Neutrophil (primary cell): ENCODE results near the gene LMO7.

Experiments
- H3K27ac ChIP-seq: fragments of 200-600 bp; sonication (generic); 2 replicates; pipeline ENCODE4 v1.5.1; 2016; ENCODE audit warnings: mild to moderate bottlenecking, moderate library complexity
- H3K27me3 ChIP-seq: fragments of 200-600 bp; sonication (generic); 2 replicates; pipeline ENCODE4 v1.6.0; 2016; ENCODE audit warnings: mild to moderate bottlenecking
- H3K36me3 ChIP-seq: fragments of 200-600 bp; sonication (generic); 2 replicates; pipeline ENCODE4 v1.5.1; 2017
- H3K4me1 ChIP-seq, 2 experiments: fragments of 200-600 bp in 1 of 2; sonication (generic) in 1 of 2; 1 replicate in 1 of 2; 2 replicates in 1 of 2; pipeline versions ENCODE4 v1.5.1 to v1.6.1; 2013 to 2016; ENCODE audit warnings: low read depth in 1 of 2, low read length in 1 of 2, mild to moderate bottlenecking in 1 of 2, moderate library complexity in 1 of 2; ENCODE audit not compliant: control insufficient read depth in 1 of 2, insufficient read depth in 1 of 2
- H3K4me3 ChIP-seq, 2 experiments: fragments of 200-600 bp in 1 of 2; sonication (generic) in 1 of 2; 1 replicate in 1 of 2; 2 replicates in 1 of 2; pipeline ENCODE4 v1.5.1; 2013 to 2016; ENCODE audit warnings: low read depth in 1 of 2, low read length in 1 of 2, mild to moderate bottlenecking in 1 of 2, moderate library complexity in 1 of 2
- H3K9me3 ChIP-seq: fragments of 200-600 bp; sonication (generic); 2 replicates; pipeline ENCODE4 v1.5.1; 2016
- TF ChIP-seq, protein P1 (sequence below): fragments of 200-600 bp; sonication (generic); IDR thresholded peaks from 2 replicates; pipeline ENCODE4 v1.5.1; 2016; ENCODE audit warnings: antibody characterized with exemption

The LMO7 gene

DNA sequence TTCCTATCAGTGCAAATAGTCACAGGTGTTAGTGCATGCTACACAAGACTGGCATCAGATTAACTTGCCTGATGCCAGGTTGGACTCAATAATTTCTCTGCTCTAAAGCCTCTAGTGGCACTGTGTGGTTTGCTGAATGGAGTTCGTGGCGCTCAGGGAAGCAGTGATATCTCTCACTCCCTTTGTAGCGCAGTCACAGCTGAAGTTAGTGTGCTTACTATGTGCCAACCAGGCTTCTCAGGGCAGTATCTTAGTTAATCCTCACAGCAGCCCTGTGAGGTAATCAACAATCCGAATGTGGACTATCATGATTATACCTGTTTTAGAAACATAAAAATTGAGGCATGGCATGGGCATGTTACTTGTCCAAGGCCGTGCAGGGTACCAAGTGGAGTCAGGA is 190.3 kb downstream of the LMO7 start:
- TF ChIP-seq, protein P1, sequence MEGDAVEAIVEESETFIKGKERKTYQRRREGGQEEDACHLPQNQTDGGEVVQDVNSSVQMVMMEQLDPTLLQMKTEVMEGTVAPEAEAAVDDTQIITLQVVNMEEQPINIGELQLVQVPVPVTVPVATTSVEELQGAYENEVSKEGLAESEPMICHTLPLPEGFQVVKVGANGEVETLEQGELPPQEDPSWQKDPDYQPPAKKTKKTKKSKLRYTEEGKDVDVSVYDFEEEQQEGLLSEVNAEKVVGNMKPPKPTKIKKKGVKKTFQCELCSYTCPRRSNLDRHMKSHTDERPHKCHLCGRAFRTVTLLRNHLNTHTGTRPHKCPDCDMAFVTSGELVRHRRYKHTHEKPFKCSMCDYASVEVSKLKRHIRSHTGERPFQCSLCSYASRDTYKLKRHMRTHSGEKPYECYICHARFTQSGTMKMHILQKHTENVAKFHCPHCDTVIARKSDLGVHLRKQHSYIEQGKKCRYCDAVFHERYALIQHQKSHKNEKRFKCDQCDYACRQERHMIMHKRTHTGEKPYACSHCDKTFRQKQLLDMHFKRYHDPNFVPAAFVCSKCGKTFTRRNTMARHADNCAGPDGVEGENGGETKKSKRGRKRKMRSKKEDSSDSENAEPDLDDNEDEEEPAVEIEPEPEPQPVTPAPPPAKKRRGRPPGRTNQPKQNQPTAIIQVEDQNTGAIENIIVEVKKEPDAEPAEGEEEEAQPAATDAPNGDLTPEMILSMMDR = no peak
- Histone ChIP-seq H3K4me1 (no peaks in the 10 kb centered on the region), H3K36me3 (no peaks in the 10 kb centered on the region)

DNA sequence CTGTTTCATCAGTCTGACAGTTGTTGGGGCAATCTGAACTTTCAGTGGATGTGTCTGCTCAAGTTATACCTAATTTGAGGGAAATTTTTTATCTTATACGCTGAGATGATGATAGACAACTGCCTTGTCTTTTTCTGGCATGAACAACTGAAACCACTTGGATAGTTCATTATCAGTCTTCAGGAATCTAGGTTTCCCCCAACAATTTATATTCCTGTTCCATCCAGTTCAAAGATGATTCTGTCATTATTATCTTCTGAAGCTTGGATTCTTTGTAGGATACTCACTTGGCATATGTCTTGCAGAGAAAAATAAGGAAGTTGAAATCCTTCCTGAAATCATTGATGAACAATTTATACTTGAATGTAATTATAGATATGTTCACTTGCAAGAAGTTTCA is 193.7 kb downstream of the LMO7 start:
- Histone ChIP-seq H3K27me3 (no peaks in the 10 kb centered on the region), H3K4me1 (no peaks in the 10 kb centered on the region), H3K9me3 (no peaks in the 10 kb centered on the region), H3K27ac (no peak overlapping the region), H3K4me3 (no peak overlapping the region), H3K36me3 (no peaks in the 10 kb centered on the region)
- TF ChIP-seq, protein P1 = no peak

More for the DNA sequence above, 190.3 kb downstream of the LMO7 start:
- H3K4me3 ChIP-seq = no peak overlapping the region
- no peaks in the 10 kb centered on the region for H3K9me3 ChIP-seq
- no peak overlapping the region for H3K27ac ChIP-seq
- H3K27me3 ChIP-seq = no peaks in the 10 kb centered on the region

DNA sequence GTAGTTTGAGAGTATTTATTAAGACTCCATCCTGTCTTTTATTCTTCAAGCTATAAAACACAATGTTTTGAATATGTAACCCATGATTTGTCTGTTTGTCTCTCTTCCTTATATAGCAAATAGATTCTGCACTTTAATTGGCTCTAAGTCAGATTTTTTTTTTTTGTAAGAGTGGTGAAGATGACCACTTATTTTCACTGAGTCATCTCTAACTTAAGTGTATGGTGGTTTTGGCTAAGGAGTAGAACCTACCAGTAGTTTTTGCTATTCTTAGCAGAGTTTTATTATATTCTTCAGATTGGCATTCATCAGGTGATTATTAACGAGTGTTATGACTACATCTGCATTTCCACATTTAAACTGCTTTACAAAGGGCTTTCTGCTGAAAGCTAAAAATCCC is 194.7 kb downstream of the LMO7 start:
- TF ChIP-seq, protein P1 = no peak
- Histone ChIP-seq H3K9me3 (no peaks in the 10 kb centered on the region), H3K27ac (no peak overlapping the region), H3K4me1 (no peaks in the 10 kb centered on the region), H3K27me3 (no peaks in the 10 kb centered on the region), H3K36me3 (no peaks in the 10 kb centered on the region), H3K4me3 (no peak overlapping the region)

DNA sequence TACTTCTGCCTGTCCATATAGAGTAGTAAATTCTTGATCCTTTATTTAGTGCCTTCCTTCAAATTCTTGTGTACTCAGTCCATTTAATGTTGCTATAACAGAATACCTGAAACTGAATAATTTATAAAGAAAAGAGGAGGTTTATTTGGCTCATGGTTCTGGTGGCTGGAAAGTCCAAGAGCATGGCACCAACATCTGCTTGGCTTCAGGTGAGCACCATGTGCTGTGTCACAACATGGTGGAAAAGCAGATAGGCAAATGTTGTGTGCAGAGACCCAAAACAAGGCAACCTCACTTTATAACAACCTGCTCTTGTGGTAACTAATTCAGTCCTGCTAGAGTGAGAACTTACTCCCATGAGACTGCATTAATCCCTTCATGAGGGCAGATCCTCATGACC is 195.3 kb downstream of the LMO7 start:
- no peaks in the 10 kb centered on the region for H3K9me3 ChIP-seq
- no peaks in the 10 kb centered on the region for H3K4me1 ChIP-seq
- H3K36me3 ChIP-seq = no peaks in the 10 kb centered on the region
- H3K4me3 ChIP-seq = no peak overlapping the region
- no peaks in the 10 kb centered on the region for H3K27me3 ChIP-seq
- TF ChIP-seq, protein P1 = no peak
- H3K27ac ChIP-seq = no peak overlapping the region

DNA sequence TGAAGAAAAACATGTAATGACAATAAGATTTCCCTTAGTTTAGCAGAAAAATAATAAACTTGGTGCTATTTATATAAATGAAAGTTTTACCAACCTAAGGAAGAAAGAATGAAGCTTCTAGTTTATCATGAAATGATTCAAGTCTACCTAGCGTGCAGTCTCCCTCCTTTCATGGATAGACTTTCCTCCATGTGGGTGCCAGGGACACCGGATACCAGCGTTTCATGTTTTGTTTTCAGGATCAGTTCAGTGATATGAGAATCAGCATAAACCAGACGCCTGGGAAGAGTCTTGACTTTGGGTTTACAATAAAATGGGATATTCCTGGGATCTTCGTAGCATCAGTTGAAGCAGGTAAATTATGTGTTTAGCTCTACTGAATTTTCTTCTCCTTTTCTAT is 196.7 kb downstream of the LMO7 start:
- Histone ChIP-seq H3K9me3 (no peaks in the 10 kb centered on the region), H3K4me1 (no peaks in the 10 kb centered on the region), H3K4me3 (no peak overlapping the region), H3K27ac (no peak overlapping the region), H3K27me3 (no peaks in the 10 kb centered on the region), H3K36me3 (no peaks in the 10 kb centered on the region)
- TF ChIP-seq, protein P1 = no peak

DNA sequence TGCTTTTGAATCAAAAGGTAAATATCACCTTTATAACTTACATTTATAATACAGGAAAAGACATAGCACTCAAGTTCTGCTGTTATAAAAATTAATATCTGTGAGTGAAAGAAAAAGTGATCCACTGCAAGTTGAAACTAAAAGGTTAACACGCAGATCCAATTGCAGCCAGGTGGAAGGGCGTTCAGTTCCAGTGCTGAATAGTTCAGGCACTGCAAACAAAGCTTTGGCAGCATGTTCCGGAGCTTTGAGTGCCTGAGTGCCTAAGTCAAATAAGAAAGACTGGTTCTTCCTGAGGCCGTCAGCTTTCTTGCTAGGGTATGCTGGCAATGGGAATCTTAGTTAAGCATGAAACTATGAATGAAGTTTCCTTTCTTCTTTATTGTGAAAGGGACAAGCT is 200.3 kb downstream of the LMO7 start:
- TF ChIP-seq, protein P1 = no peak
- Histone ChIP-seq H3K4me1 (peaks cover 4 to 21% of the 10 kb centered on the region in 2 experiments), H3K9me3 (no peaks in the 10 kb centered on the region), H3K27ac (no peak overlapping the region), H3K36me3 (no peaks in the 10 kb centered on the region), H3K27me3 (no peaks in the 10 kb centered on the region), H3K4me3 (no peak overlapping the region)
